ENCODE measurements around the gene SACS. TPM values are rescaled to one million over a fixed set of nuclear protein-coding genes. Genes with fewer than 3 reads are reported as not detected.

The SACS gene
- total and polyA plus RNA-seq, 2 of the 8 experiments (the other 6 are each of a cell fraction or from before 2014, with no cell fraction given) = 11.0 to 54.2 TPM

- TF ChIP-seq USF2 (IDR thresholded peaks at IDR 0.05; ENCODE audit: low read length) (no peak), CBX5 (IDR thresholded peaks at IDR 0.05; ENCODE audit: low read depth, low read length) (no peak), NANOG (IDR thresholded peaks at IDR 0.05; ENCODE audit: insufficient read depth, low read depth, low read length, poor library complexity, severe bottlenecking) (no peak)
These were observed 19.6 kb upstream of the SACS start (continued) for GRCh38 chr13:23453132-23453531.

Data from H1 (cell line).